Astrocyte (in vitro differentiated cells and primary cell): ENCODE data around the gene LRMDA.

Experiments
- EZH2 ChIP-seq: IDR thresholded peaks from 2 replicates; pipeline ENCODE4 v1.6.1; 2012; ENCODE audit warnings: mild to moderate bottlenecking, low read length, inconsistent platforms; ENCODE audit not compliant: insufficient read depth
- TF ChIP-seq, protein P1 (sequence below): IDR thresholded peaks from 2 replicates; pipeline ENCODE4 v1.5.1; 2011; ENCODE audit warnings: low read depth, mild to moderate bottlenecking, inconsistent platforms, low read length, moderate library complexity; ENCODE audit not compliant: insufficient read depth

- no peak for TF ChIP-seq EZH2
- TF ChIP-seq, protein P1, sequence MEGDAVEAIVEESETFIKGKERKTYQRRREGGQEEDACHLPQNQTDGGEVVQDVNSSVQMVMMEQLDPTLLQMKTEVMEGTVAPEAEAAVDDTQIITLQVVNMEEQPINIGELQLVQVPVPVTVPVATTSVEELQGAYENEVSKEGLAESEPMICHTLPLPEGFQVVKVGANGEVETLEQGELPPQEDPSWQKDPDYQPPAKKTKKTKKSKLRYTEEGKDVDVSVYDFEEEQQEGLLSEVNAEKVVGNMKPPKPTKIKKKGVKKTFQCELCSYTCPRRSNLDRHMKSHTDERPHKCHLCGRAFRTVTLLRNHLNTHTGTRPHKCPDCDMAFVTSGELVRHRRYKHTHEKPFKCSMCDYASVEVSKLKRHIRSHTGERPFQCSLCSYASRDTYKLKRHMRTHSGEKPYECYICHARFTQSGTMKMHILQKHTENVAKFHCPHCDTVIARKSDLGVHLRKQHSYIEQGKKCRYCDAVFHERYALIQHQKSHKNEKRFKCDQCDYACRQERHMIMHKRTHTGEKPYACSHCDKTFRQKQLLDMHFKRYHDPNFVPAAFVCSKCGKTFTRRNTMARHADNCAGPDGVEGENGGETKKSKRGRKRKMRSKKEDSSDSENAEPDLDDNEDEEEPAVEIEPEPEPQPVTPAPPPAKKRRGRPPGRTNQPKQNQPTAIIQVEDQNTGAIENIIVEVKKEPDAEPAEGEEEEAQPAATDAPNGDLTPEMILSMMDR: no peak
Observed at GRCh38 chr10:76487582-76487981, 1056.2 kb downstream of the LRMDA start.
